GM19463 (cell line): ENCODE data around the gene MT4.
"Not testable (repeated sequence)": the region's sequence is repeated elsewhere in the genome, so short reads cannot be mapped to it uniquely, and the experiment has no call there.

Source experiments
- ATAC-seq: cut with Tn5 transposase; IDR thresholded peaks from one replicate; pipeline ENCODE4 v1.9.1; 2021; ENCODE audit warnings: mild to moderate bottlenecking, moderate library complexity; ENCODE audit not compliant: unreplicated experiment

Gene MT4

GRCh38 chr16:56558024-56558747 is 6.7 kb upstream of the MT4 start:
- no peak for ATAC-seq

- no peak for ATAC-seq
Observed at GRCh38 chr16:56559109-56559508, 5.8 kb upstream of the MT4 start.

GRCh38 chr16:56560447-56560846 is 4.4 kb upstream of the MT4 start:
- ATAC-seq: no peak

- ATAC-seq: no peak
Observed at GRCh38 chr16:56561126-56561525, 3.7 kb upstream of the MT4 start.

GRCh38 chr16:56569971-56570370 is 5.1 kb downstream of the MT4 start:
- ATAC-seq: no peak

GRCh38 chr16:56571525-56571924 is 6.7 kb downstream of the MT4 start:
- ATAC-seq: no peak

- no peak for ATAC-seq
Observed at GRCh38 chr16:56574625-56575024, 9.8 kb downstream of the MT4 start.

GRCh38 chr16:56576585-56577299 is 11.9 kb downstream of the MT4 start:
- peak; percentile 79 for ATAC-seq

GRCh38 chr16:56577300-56577625 is 12.4 kb downstream of the MT4 start:
- no peak for ATAC-seq

- no peak for ATAC-seq
Observed at GRCh38 chr16:56580391-56581048, 15.6 kb downstream of the MT4 start.

GRCh38 chr16:56582911-56583310 is 18.0 kb downstream of the MT4 start:
- ATAC-seq: not testable (repeated sequence)

GRCh38 chr16:56583351-56584168 is 18.7 kb downstream of the MT4 start:
- no peak for ATAC-seq

GRCh38 chr16:56584276-56584675 is 19.4 kb downstream of the MT4 start:
- no peak for ATAC-seq

- ATAC-seq: no peak
Observed at GRCh38 chr16:56588781-56589140, 23.9 kb downstream of the MT4 start.

- no peak for ATAC-seq
Observed at GRCh38 chr16:56589141-56590039, 24.5 kb downstream of the MT4 start, which contains the start of gene MT3. Gene MT3 (plus strand): TSS chr16:56589528. CDS start chr16:56589591, 63 bp downstream.

- ATAC-seq: no peak
Observed at GRCh38 chr16:56591377-56592060, 26.6 kb downstream of the MT4 start.

GRCh38 chr16:56593573-56594291 is 28.9 kb downstream of the MT4 start:
- ATAC-seq: no peak

GRCh38 chr16:56594292-56594619 is 29.4 kb downstream of the MT4 start:
- no peak for ATAC-seq

GRCh38 chr16:56600398-56600999 is 35.6 kb downstream of the MT4 start:
- ATAC-seq: no peak
